OCI-LY7 (cell line): ENCODE data around the gene MGME1.

Experiments used
- EZH2phosphoT487 ChIP-seq: fragments of 200-600 bp; sonication (generic); IDR thresholded peaks from 2 replicates; pipeline ENCODE4 v1.6.1; 2018; ENCODE audit warnings: low read depth, borderline replicate concordance, mild to moderate bottlenecking, mixed run types, antibody characterized with exemption, low read length, moderate library complexity, mixed read lengths
- TF ChIP-seq, protein P1 (sequence below): fragments of 200-600 bp; sonication (generic); conservative IDR thresholded peaks from 2 replicates; pipeline ENCODE4 v1.5.1; 2014; ENCODE audit warnings: mild to moderate bottlenecking, antibody characterized with exemption, low read length, moderate library complexity, mixed read lengths

DNA sequence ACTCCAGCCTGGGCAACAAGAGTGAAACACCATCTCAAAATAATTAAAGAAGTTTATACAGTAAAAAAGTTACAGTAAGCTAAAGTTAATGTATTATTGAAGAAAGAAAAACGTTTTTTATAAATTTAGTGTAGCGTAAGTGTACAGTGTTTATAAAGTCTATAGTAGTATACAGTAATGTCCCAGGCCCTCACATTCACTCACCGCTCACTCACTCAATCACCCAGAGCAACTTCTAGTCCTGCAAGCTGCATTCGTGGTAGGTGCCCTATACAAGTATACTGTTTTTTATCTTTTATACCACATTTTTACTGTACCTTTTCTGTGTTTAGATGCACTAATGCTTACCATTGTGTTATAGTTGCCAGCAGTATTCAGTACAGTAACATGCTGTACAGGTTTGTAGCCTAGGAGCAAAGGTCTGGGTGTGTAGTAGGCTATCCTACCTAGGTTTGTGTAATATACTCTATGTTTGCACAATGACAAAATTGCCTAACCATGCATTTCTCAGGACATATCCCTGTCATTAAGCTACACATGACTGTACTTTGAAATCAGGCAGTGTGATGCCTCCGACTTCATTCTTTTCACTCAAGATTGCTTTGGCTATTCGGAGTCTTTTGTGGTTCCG, 16.7 kb downstream of the MGME1 start:
- TF ChIP-seq, protein P1, sequence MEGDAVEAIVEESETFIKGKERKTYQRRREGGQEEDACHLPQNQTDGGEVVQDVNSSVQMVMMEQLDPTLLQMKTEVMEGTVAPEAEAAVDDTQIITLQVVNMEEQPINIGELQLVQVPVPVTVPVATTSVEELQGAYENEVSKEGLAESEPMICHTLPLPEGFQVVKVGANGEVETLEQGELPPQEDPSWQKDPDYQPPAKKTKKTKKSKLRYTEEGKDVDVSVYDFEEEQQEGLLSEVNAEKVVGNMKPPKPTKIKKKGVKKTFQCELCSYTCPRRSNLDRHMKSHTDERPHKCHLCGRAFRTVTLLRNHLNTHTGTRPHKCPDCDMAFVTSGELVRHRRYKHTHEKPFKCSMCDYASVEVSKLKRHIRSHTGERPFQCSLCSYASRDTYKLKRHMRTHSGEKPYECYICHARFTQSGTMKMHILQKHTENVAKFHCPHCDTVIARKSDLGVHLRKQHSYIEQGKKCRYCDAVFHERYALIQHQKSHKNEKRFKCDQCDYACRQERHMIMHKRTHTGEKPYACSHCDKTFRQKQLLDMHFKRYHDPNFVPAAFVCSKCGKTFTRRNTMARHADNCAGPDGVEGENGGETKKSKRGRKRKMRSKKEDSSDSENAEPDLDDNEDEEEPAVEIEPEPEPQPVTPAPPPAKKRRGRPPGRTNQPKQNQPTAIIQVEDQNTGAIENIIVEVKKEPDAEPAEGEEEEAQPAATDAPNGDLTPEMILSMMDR, result no peak
- TF ChIP-seq EZH2phosphoT487, result no peak
